Mesodermal cell (in vitro differentiated cells): ENCODE results near the gene CDH23.

Source experiments
- H3K27ac ChIP-seq: 2 replicates; pipeline ENCODE4 v1.7.0; 2013; ENCODE audit warnings: mild to moderate bottlenecking, low read depth, low read length, moderate library complexity; ENCODE audit not compliant: severe bottlenecking
- H3K36me3 ChIP-seq: 2 replicates; pipeline ENCODE4 v1.7.1; 2013; ENCODE audit warnings: mild to moderate bottlenecking, low read length, moderate library complexity; ENCODE audit not compliant: control insufficient read depth, insufficient read depth
- H3K4me1 ChIP-seq: one replicate; pipeline ENCODE4 v1.7.1; 2013; ENCODE audit warnings: mild to moderate bottlenecking, low read length; ENCODE audit not compliant: insufficient read depth, control insufficient read depth, poor library complexity, severe bottlenecking
- H3K4me3 ChIP-seq: 2 replicates; pipeline ENCODE4 v1.7.0; 2013; ENCODE audit warnings: low read length, control low read depth, mild to moderate bottlenecking; ENCODE audit not compliant: insufficient read depth, poor library complexity, severe bottlenecking; ENCODE audit errors: extremely low read depth
- H3K9me3 ChIP-seq: 2 replicates; pipeline ENCODE4 v1.7.1; 2013; ENCODE audit warnings: mild to moderate bottlenecking, low read length, moderate library complexity; ENCODE audit not compliant: control insufficient read depth
- WGBS, 2 experiments: methylation state at CpG; one replicate each; pipeline ENCODE4 v1.1.5; 2013; ENCODE audit warnings: missing lambda C conversion rate in 2 of 2; ENCODE audit not compliant: insufficient coverage in 2 of 2; 5-methylcytosine and 5-hydroxymethylcytosine counted together

CDH23 gene

DNA sequence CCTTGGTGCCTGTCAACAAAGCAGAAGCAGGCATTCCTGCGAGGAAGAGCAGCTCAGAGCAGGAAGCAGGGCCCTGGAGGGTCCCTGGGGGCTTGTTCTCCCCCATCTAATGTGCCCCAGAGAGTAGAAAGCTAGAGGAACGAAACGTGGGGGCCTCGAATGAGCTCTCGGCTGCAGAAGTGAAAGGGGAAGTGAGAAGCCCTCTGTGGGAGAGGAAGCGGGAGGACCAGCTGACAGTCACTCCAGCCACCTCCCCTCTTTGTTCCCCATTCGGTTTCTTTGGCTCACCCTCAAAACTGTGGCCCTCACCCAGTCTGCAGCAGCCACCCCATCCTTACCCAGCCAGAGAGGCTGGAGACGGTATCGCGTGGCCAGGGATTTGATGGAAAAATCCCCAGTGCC lies 297.8 kb downstream of the CDH23 start:
- no peak overlapping the region for H3K4me3 ChIP-seq
- no peak overlapping the region for H3K27ac ChIP-seq
- no peaks in the 10 kb centered on the region for H3K36me3 ChIP-seq
- no peaks in the 10 kb centered on the region for H3K9me3 ChIP-seq
- WGBS, 2 experiments = 73 to 94% methylated on average over 2 to 5 of the region's 10 CpGs
- no peaks in the 10 kb centered on the region for H3K4me1 ChIP-seq

DNA sequence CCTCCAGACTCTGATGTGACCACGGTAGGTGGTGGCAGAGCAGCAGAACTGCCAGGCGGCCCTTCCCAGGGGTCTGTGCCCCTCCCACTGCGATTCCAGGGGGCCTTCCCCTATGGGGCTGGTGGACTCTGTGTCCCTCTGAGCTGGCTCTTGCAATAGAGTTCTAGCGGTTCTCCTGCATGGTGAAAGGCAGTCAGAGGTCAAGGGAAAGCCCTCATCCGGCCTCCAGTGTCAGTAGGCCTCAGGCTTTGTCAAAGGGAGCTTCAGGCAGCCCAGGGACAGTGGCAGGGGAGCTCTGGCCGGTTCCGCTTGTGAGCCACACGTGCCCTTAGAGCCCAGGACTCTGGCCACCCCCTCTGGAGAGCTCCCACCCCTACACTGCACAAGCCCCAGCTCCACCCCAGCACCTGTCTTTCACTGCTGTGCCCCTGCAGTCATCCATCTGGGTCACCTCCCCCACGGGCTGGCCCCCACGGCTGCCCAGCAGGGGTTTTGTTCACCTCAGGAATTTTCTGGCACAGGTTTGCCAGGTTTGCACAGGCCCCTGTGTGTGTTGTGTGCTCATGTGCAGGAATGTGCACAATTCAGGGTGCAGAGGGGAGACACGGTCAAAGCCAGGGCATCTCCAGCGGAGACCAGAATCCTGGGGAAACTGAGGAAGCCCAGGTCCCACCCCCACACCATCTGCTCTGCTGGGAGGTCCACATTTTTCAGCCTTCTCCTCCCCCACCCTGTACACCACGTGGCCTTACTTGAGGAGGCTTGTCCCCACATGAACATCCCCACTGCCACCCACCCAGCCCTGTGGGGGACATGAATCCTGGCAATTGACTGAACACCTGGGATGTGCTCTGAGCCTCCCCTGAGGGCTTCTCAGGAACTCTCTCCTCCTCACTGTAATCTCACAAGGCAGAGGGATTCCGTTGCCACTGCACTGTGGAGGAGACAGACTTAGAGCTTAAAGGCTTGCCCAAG lies 299.1 kb downstream of the CDH23 start:
- 90 to 91% methylated on average over 10 to 12 of the region's 14 CpGs for WGBS, 2 experiments
- H3K36me3 ChIP-seq = no peaks in the 10 kb centered on the region

DNA sequence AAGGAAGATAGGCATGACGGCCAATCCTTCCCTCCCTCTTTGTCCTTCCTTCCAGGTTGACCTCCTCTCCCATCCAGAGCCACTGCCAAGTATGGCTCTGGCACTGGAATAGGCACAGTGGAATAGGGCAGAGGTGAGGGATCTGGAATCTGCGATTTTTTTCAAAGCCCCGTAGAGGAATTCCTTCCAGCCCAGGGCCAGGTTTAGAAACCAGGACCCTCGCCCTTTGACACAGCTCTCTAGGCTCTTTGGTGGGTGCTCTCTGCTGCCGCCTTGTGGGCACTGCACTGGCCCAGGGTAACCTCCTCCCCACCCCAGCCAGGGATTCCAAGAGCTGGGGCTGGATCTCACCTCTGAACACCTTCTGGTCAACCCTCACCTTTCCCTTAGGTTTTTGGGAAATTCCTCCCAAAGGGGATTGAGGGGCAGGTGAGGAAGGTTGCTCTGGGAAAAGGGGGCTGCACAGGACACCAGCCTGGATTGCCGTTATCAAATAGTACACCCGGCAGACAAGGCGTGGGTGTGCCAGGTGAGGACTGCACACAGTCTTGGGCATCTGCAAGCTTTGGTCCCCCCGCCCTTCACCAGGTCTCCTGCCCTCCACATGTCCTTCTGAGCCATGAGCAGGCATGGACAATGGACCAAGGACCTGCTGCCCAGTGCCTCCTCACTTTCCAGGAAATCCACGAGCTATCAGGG lies 300.1 kb downstream of the CDH23 start:
- Histone ChIP-seq H3K27ac (no peak overlapping the region), H3K36me3 (no peaks in the 10 kb centered on the region), H3K4me3 (no peak overlapping the region), H3K4me1 (no peaks in the 10 kb centered on the region), H3K9me3 (no peaks in the 10 kb centered on the region)
- 59 to 66% methylated on average over 8 of the region's 10 CpGs for WGBS, 2 experiments

More for the DNA sequence above, 299.1 kb downstream of the CDH23 start:
- H3K4me1 ChIP-seq = no peaks in the 10 kb centered on the region
- no peak overlapping the region for H3K27ac ChIP-seq
- no peaks in the 10 kb centered on the region for H3K9me3 ChIP-seq
- H3K4me3 ChIP-seq = no peak overlapping the region

DNA sequence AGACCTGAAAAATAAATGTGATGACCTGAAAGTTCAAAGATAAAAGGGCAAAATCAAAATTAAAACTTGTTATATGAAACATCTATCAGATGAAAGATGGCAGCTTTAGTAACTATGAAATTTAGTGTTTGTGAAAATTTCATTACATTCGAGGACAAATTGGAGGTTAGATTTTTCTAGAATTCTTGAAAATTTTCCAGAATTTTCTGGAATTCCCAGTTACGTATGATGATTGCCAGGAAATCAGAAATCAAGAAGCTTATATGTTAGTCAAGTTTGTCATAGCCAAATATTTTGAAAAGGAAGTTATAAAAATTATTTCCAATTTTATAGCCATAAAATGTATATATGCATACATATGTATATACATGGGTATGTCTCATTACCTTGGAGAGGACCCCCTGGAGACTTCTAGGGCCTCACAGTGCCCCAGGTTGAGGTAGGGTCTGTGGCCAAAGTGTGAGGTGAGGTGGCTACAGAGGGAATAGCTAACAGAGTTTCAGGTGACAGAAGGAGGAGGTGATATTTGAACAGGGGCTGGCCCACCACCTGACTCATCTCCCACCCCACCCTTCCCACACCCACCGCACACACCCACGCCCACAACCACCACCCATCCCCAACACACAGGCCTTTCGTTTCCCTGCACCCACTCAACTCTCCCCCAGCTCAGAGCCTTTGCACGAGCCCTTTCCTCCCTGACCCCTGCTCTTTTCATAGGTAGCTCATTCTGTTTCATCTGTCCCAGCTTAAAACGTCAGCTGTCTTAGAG lies 301.4 kb downstream of the CDH23 start:
- Histone ChIP-seq H3K9me3 (no peaks in the 10 kb centered on the region), H3K36me3 (no peaks in the 10 kb centered on the region), H3K4me1 (no peaks in the 10 kb centered on the region), H3K4me3 (no peak overlapping the region), H3K27ac (no peak overlapping the region)
- 75 to 97% methylated on average over 6 of the region's 7 CpGs for WGBS, 2 experiments

DNA sequence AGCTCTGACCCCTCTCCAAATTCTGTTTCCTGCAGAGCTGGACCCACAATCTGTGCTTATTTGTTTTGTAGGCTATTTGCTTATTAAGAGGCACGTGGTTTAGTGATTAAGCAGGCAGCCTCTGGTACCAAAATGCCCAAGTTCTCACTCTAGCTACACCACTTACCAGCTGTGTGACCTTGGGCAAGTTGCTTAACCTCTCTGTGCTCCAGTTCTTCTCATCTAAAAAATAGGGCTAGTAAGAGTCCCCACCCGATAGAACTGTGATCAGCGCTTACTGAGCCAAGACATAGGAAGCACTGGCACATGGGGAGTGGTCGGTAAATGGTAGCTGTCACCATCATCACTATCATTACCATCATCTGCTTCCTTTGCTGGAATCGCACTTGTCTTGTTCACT lies 302.0 kb downstream of the CDH23 start:
- WGBS, 2 experiments = 60 to 100% methylated on average over 1 to 3 of the region's 5 CpGs
- H3K4me3 ChIP-seq = no peak overlapping the region
- no peaks in the 10 kb centered on the region for H3K4me1 ChIP-seq
- H3K9me3 ChIP-seq = no peaks in the 10 kb centered on the region
- no peak overlapping the region for H3K27ac ChIP-seq
- H3K36me3 ChIP-seq = no peaks in the 10 kb centered on the region

DNA sequence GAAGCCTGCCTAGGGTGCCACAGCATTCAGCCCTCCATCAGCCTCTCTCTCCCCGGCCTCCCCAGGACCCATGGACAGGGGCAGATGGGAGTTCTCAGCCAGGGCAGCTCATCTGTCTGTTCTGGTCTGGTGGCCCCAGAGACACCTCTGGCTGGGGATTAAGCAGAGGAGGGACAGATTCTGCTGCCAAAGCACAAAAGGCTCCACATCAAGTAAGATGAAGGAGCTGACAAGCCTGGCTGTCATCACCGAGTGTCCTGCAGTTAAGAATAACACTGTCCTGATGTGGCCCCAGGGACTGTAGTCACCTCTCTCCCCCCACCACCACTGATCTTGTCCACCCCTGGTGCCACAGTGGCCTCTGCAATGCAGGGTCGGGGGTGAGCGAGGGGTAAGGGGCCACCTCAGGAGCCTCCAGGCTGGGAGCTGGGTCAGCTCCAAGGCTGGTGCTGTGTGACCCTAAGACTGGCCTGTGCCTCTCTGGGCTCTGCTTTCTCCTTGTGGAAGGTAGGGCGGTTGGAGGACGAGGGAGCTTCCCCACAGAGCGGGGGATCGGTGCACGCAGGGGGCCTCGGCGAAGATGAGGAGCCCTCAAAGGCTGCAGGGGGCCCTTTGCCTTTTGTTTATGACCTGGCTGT lies 304.1 kb downstream of the CDH23 start:
- Histone ChIP-seq H3K4me3 (no peak overlapping the region), H3K27ac (no peak overlapping the region), H3K36me3 (no peaks in the 10 kb centered on the region), H3K9me3 (no peaks in the 10 kb centered on the region), H3K4me1 (no peaks in the 10 kb centered on the region)
- 85 to 89% methylated on average over 8 to 9 of the region's 11 CpGs for WGBS, 2 experiments

DNA sequence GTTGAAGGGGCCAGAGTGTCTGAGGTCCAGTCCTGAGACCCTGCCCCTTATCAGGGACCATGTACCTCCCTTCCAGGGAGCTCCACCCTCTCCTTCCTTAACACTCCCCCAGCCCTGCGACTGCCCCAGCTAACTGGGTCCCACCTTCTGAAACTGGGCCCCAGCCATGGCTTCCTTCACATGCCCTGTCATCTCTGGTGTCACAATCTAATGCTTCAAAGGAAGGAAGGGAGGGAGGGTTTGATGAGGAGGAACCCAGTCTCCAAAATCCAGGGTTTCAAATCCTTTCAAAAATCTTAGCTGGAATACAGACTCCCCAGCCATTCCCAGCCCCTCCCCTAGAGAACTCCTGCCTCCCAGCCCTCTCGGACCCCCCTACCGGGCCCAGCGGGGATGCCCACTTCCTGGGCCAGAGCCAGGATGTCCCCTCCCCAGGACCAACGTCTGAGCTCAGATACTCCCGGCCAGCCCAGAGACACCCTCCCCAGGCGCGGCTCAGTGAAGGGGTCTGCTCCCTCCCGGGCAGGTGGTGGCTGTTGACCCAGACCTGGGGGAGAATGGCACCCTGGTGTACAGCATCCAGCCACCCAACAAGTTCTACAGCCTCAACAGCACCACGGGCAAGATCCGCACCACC lies 304.9 kb downstream of the CDH23 start:
- Histone ChIP-seq H3K9me3 (no peaks in the 10 kb centered on the region), H3K4me3 (no peak overlapping the region), H3K36me3 (no peaks in the 10 kb centered on the region), H3K27ac (no peak overlapping the region), H3K4me1 (no peaks in the 10 kb centered on the region)
- 77 to 85% methylated on average over 5 to 10 of the region's 11 CpGs for WGBS, 2 experiments

DNA sequence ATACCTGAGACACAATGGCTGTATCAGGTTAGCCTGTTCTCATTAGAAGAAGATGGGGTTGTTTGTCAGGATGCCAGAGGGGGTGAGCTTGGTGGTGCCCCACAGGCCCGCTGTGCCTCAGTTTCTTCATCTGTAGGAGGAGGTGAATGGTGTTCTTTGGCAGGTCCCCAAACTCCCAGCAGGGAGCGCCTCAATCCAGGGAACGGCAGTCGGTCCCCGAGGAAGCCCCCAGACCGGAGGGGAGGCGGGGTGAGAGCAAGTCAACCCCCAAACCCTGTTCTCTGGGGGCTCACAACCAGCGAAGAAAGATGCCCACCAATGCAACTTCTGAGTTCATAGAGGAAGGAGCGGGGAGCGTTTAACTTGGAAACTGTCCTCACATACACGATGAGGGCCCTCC lies 306.9 kb downstream of the CDH23 start:
- Histone ChIP-seq H3K4me3 (no peak overlapping the region), H3K36me3 (no peaks in the 10 kb centered on the region), H3K27ac (no peak overlapping the region), H3K9me3 (no peaks in the 10 kb centered on the region), H3K4me1 (no peaks in the 10 kb centered on the region)
- 90 to 92% methylated on average over 3 to 11 of the region's 11 CpGs for WGBS, 2 experiments

DNA sequence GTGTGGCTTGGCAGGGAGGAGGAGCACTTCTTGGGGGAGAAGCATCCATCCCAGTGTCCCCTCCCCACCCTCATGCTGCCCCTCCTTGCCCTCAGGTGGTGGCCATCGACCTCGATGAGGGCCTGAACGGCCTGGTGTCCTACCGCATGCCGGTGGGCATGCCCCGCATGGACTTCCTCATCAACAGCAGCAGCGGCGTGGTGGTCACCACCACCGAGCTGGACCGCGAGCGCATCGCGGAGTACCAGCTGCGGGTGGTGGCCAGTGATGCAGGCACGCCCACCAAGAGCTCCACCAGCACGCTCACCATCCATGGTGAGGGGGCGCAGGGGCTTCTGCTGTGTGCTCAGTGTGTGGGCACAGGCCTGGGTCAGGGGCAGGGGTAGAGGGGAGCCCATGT lies 308.1 kb downstream of the CDH23 start:
- 92 to 95% methylated on average over 17 to 18 of the region's 18 CpGs for WGBS, 2 experiments

DNA sequence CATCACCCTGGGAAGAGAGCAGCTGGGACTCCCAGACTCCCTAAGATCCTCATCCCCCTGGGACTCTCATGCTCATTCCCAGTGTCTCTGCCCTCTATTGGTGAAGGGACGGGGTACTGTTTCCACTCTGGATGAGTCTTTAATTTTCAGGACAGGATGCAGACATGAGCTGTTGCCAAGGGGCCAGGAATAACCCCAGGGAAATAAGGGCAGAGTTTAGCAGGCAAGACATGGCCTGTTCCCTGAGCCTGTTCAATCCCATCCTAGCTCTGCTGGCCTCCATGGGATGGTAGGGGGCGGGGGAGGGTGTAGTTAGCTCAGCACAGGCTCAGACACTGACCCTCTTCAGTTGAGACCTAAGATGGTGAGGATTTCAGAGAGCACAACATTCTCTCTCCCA lies 308.9 kb downstream of the CDH23 start:
- 64 to 75% methylated on average over 1 of the region's 2 CpGs for WGBS, 2 experiments
- Histone ChIP-seq H3K9me3 (no peaks in the 10 kb centered on the region), H3K4me3 (no peak overlapping the region), H3K27ac (no peak overlapping the region), H3K36me3 (no peaks in the 10 kb centered on the region), H3K4me1 (no peaks in the 10 kb centered on the region)

More for the DNA sequence above, 308.1 kb downstream of the CDH23 start:
- Histone ChIP-seq H3K36me3 (no peaks in the 10 kb centered on the region), H3K27ac (no peak overlapping the region), H3K4me3 (no peak overlapping the region), H3K9me3 (no peaks in the 10 kb centered on the region), H3K4me1 (no peaks in the 10 kb centered on the region)
